Measurements from ENCODE around the gene CTTNBP2NL. TPM values are rescaled to one million over a fixed set of nuclear protein-coding genes. Genes with fewer than 3 reads are reported as not detected.

The CTTNBP2NL gene
- total and polyA plus RNA-seq, 4 donors = 1.7 to 4.4 (median 3.0) TPM

DNA sequence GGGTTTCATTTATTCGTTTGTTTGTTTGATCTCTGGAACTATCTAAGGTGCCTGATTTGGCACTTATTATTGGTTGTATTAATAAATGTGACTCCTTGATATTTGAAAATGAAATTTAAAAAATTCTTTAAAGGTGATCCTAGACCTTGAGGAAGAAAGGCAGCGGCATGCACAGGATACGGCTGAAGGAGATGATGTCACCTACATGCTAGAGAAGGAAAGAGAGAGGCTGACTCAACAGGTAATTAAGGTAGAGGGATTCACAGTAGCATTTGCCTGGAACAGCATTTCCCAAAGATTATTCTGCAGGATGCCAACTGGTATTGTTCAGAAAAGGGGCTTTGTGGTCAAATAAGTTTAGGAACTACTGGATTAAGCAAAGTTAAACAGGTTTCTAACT, 58.3 kb downstream of the CTTNBP2NL start:
- H3K36me3 ChIP-seq (ENCODE audit: control insufficient read depth in 4 of 4, insufficient read depth in 3 of 4, low read depth in 1 of 4, low read length in 3 of 4) = peaks cover 0 to 16% (median 7%) of the 10 kb centered on the region in 4 donors

DNA sequence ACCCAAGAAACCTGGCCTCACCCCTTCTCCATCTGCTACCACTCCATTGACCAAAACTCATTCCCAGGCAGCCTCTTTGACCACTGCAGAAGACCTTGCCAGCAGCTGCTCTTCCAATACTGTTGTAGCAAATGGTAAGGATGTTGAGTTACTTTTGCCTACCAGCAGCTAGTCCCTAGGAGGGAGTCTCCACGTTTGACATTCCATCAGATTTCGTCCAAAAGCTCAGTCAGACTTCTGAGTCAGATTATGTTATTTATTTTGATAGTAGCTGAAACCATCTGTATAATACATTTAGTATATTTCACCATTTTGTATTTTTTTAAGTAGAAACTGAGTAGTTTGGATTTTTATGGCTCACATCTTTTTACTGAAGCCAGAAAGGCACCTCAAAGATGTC, 61.2 kb downstream of the CTTNBP2NL start:
- Histone ChIP-seq H3K27me3 (ENCODE audit: control insufficient read depth in 4 of 4, insufficient read depth in 4 of 4, low read length in 3 of 4) (no peaks in the 10 kb centered on the region), H3K9me3 (ENCODE audit: control insufficient read depth in 4 of 4, low read length in 3 of 4) (no peaks in the 10 kb centered on the region), H3K27ac (ENCODE audit: low read depth in 1 of 2, low read length in 2 of 2) (no peak overlapping the region), H3K36me3 (ENCODE audit: control insufficient read depth in 4 of 4, insufficient read depth in 3 of 4, low read depth in 1 of 4, low read length in 3 of 4) (peaks cover 0 to 16% (median 7%) of the 10 kb centered on the region in 4 donors), H3K9ac (ENCODE audit: low read depth in 1 of 2, low read length in 2 of 2) (no peak overlapping the region), H3K4me3 (ENCODE audit: low read depth in 1 of 3, low read length in 3 of 3) (no peak overlapping the region), H3K4me1 (ENCODE audit: control insufficient read depth in 4 of 4, insufficient read depth in 4 of 4, low read length in 3 of 4) (no peaks in the 10 kb centered on the region)
- TF ChIP-seq, protein P1, sequence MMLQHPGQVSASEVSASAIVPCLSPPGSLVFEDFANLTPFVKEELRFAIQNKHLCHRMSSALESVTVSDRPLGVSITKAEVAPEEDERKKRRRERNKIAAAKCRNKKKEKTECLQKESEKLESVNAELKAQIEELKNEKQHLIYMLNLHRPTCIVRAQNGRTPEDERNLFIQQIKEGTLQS (IDR thresholded peaks at IDR 0.05) = no peak
- no peak for TF ChIP-seq TAF1 (conservative IDR thresholded peaks at IDR 0.05)
- TF ChIP-seq NR2F2 (IDR thresholded peaks at IDR 0.05) = no peak
- no peak for TF ChIP-seq RAD21 (IDR thresholded peaks at IDR 0.05)
- no peak for TF ChIP-seq YY1 (IDR thresholded peaks at IDR 0.05)
- TF ChIP-seq, protein P2, sequence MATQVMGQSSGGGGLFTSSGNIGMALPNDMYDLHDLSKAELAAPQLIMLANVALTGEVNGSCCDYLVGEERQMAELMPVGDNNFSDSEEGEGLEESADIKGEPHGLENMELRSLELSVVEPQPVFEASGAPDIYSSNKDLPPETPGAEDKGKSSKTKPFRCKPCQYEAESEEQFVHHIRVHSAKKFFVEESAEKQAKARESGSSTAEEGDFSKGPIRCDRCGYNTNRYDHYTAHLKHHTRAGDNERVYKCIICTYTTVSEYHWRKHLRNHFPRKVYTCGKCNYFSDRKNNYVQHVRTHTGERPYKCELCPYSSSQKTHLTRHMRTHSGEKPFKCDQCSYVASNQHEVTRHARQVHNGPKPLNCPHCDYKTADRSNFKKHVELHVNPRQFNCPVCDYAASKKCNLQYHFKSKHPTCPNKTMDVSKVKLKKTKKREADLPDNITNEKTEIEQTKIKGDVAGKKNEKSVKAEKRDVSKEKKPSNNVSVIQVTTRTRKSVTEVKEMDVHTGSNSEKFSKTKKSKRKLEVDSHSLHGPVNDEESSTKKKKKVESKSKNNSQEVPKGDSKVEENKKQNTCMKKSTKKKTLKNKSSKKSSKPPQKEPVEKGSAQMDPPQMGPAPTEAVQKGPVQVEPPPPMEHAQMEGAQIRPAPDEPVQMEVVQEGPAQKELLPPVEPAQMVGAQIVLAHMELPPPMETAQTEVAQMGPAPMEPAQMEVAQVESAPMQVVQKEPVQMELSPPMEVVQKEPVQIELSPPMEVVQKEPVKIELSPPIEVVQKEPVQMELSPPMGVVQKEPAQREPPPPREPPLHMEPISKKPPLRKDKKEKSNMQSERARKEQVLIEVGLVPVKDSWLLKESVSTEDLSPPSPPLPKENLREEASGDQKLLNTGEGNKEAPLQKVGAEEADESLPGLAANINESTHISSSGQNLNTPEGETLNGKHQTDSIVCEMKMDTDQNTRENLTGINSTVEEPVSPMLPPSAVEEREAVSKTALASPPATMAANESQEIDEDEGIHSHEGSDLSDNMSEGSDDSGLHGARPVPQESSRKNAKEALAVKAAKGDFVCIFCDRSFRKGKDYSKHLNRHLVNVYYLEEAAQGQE (IDR thresholded peaks at IDR 0.05) = no peak
- TF ChIP-seq, protein P3, sequence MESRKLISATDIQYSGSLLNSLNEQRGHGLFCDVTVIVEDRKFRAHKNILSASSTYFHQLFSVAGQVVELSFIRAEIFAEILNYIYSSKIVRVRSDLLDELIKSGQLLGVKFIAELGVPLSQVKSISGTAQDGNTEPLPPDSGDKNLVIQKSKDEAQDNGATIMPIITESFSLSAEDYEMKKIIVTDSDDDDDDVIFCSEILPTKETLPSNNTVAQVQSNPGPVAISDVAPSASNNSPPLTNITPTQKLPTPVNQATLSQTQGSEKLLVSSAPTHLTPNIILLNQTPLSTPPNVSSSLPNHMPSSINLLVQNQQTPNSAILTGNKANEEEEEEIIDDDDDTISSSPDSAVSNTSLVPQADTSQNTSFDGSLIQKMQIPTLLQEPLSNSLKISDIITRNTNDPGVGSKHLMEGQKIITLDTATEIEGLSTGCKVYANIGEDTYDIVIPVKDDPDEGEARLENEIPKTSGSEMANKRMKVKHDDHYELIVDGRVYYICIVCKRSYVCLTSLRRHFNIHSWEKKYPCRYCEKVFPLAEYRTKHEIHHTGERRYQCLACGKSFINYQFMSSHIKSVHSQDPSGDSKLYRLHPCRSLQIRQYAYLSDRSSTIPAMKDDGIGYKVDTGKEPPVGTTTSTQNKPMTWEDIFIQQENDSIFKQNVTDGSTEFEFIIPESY (IDR thresholded peaks at IDR 0.05) = no peak
- no peak for TF ChIP-seq EGR1 (IDR thresholded peaks at IDR 0.05; ENCODE audit: low read depth in 2 of 2)
- no peak for DNase-seq (ENCODE audit: low spot score)
- WGBS = 88% methylated on average over 2 of the region's 2 CpGs

More for the DNA sequence above, 58.3 kb downstream of the CTTNBP2NL start:
- no peak overlapping the region for H3K27ac ChIP-seq (ENCODE audit: low read depth in 1 of 2, low read length in 2 of 2)
- no peak overlapping the region for H3K4me3 ChIP-seq (ENCODE audit: low read depth in 1 of 3, low read length in 3 of 3)
- no peak overlapping the region for H3K9ac ChIP-seq (ENCODE audit: low read depth in 1 of 2, low read length in 2 of 2)
- no peaks in the 10 kb centered on the region for H3K27me3 ChIP-seq (ENCODE audit: control insufficient read depth in 4 of 4, insufficient read depth in 4 of 4, low read length in 3 of 4)
- WGBS = 93% methylated on average over 3 of the region's 3 CpGs
- H3K9me3 ChIP-seq (ENCODE audit: control insufficient read depth in 4 of 4, low read length in 3 of 4) = no peaks in the 10 kb centered on the region
- no peaks in the 10 kb centered on the region for H3K4me1 ChIP-seq (ENCODE audit: control insufficient read depth in 4 of 4, insufficient read depth in 4 of 4, low read length in 3 of 4)
- no peak for DNase-seq (ENCODE audit: low spot score)
- TF ChIP-seq, protein P4, sequence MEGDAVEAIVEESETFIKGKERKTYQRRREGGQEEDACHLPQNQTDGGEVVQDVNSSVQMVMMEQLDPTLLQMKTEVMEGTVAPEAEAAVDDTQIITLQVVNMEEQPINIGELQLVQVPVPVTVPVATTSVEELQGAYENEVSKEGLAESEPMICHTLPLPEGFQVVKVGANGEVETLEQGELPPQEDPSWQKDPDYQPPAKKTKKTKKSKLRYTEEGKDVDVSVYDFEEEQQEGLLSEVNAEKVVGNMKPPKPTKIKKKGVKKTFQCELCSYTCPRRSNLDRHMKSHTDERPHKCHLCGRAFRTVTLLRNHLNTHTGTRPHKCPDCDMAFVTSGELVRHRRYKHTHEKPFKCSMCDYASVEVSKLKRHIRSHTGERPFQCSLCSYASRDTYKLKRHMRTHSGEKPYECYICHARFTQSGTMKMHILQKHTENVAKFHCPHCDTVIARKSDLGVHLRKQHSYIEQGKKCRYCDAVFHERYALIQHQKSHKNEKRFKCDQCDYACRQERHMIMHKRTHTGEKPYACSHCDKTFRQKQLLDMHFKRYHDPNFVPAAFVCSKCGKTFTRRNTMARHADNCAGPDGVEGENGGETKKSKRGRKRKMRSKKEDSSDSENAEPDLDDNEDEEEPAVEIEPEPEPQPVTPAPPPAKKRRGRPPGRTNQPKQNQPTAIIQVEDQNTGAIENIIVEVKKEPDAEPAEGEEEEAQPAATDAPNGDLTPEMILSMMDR (IDR thresholded peaks at IDR 0.05; ENCODE audit: low read depth, low read length, missing input control) = no peak
- TF ChIP-seq GABPA (IDR thresholded peaks at IDR 0.05 in 1 of 2, conservative IDR thresholded peaks at IDR 0.05 in 1 of 2) (no peak), RXRA (IDR thresholded peaks at IDR 0.05) (no peak), EGR1 (IDR thresholded peaks at IDR 0.05; ENCODE audit: low read depth in 2 of 2) (no peak), TAF1 (conservative IDR thresholded peaks at IDR 0.05) (no peak), FOXA2 (IDR thresholded peaks at IDR 0.05) (no peak), RAD21 (IDR thresholded peaks at IDR 0.05) (no peak), JUND (IDR thresholded peaks at IDR 0.05) (no peak), NR2F2 (IDR thresholded peaks at IDR 0.05) (no peak), HNF4G (IDR thresholded peaks at IDR 0.05) (no peak), FOXA1 (IDR thresholded peaks at IDR 0.05) (no peak), SP1 (IDR thresholded peaks at IDR 0.05) (no peak), YY1 (IDR thresholded peaks at IDR 0.05) (no peak)
- TF ChIP-seq, protein P3 (IDR thresholded peaks at IDR 0.05) = no peak
- TF ChIP-seq, protein P1 (IDR thresholded peaks at IDR 0.05) = no peak
- TF ChIP-seq, protein P5, sequence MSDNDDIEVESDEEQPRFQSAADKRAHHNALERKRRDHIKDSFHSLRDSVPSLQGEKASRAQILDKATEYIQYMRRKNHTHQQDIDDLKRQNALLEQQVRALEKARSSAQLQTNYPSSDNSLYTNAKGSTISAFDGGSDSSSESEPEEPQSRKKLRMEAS (IDR thresholded peaks at IDR 0.05) = no peak
